ENCODE data around the gene KIAA1755.

DNA sequence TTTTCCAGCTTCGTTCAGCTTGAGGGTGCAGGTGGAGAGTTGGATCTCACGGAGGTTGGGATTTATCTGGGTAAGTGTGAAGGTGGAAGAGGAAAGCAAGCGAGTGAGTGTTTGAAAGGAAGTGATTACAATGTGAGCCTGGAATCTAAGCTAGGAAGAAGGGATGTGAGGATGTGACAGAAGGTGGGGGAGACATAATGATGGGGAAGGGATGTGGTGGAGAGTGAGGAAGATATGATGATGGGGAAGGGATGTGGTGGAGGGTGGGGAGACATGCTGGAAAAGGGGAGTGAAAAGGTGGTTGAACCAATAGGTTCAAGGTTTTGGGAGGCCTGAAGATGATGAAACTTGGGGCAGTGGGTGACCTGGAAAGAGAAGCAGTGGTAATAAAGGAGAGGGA is 23.2 kb downstream of the KIAA1755 start:
- TF ChIP-seq, protein P1, sequence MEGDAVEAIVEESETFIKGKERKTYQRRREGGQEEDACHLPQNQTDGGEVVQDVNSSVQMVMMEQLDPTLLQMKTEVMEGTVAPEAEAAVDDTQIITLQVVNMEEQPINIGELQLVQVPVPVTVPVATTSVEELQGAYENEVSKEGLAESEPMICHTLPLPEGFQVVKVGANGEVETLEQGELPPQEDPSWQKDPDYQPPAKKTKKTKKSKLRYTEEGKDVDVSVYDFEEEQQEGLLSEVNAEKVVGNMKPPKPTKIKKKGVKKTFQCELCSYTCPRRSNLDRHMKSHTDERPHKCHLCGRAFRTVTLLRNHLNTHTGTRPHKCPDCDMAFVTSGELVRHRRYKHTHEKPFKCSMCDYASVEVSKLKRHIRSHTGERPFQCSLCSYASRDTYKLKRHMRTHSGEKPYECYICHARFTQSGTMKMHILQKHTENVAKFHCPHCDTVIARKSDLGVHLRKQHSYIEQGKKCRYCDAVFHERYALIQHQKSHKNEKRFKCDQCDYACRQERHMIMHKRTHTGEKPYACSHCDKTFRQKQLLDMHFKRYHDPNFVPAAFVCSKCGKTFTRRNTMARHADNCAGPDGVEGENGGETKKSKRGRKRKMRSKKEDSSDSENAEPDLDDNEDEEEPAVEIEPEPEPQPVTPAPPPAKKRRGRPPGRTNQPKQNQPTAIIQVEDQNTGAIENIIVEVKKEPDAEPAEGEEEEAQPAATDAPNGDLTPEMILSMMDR (IDR thresholded peaks at IDR 0.05; ENCODE audit: insufficient read depth, low read length, poor library complexity, severe bottlenecking), result no peak
- TF ChIP-seq EZH2phosphoT487 (conservative IDR thresholded peaks at IDR 0.05; ENCODE audit: low read length), result no peak

Measured in SU-DHL-6 (cell line).